ENCODE measurements around the gene C4B. TPM values are rescaled to one million over a fixed set of nuclear protein-coding genes. Genes with fewer than 3 reads are reported as not detected.

The C4B gene
- total and polyA plus RNA-seq, 9 of the 15 experiments (the other 6 are each of a cell fraction or from before 2014, with no cell fraction given) = 0.32 to 8.8 (median 5.4) TPM

- TF ChIP-seq ZNF518B (CRISPR knock-in tag; IDR thresholded peaks at IDR 0.05) = no peak
- no peak for TF ChIP-seq BRF2 (IDR thresholded peaks at IDR 0.05; ENCODE audit: borderline replicate concordance, insufficient read depth, insufficient read length)
- TF ChIP-seq TCF7L2 (IDR thresholded peaks at IDR 0.05; ENCODE audit: low read depth, low read length) = no peak
- no peak for TF ChIP-seq ZNF695 (CRISPR knock-in tag; IDR thresholded peaks at IDR 0.05)
- no peak for TF ChIP-seq MBD1 (CRISPR knock-in tag; IDR thresholded peaks at IDR 0.05)
- no peak; the same call in none of the 2 replicates for TF ChIP-seq TFAP4 (CRISPR knock-in tag; IDR thresholded peaks at IDR 0.05; ENCODE audit: borderline replicate concordance)
- TF ChIP-seq NCOR1 (IDR thresholded peaks at IDR 0.05) = peak; percentile 33; the same call in 1 of the 2 replicates
- TF ChIP-seq ZBTB43 (CRISPR knock-in tag; IDR thresholded peaks at IDR 0.05) = peak; percentile 90; the same call in 1 of the 2 replicates
- TF ChIP-seq MITF (IDR thresholded peaks at IDR 0.05) = no peak
- TF ChIP-seq SETDB1 (IDR thresholded peaks at IDR 0.05; ENCODE audit: low read length) = no peak
- no peak for TF ChIP-seq ELF1 (tag; IDR thresholded peaks at IDR 0.05)
- no peak for TF ChIP-seq STAT5B (CRISPR knock-in tag; IDR thresholded peaks at IDR 0.05)
- TF ChIP-seq HMBOX1 (IDR thresholded peaks at IDR 0.05) = peak; percentile 44; the same call in 1 of the 2 replicates
These were observed 41.8 kb upstream of the C4B start (continued) for GRCh38 chr6:31972709-31973350.

Measured in K562 (cell line).